Right lobe of liver (tissue), 6 donors: Measurements from ENCODE around the gene PRKAA1. TPM values are rescaled to one million over a fixed set of nuclear protein-coding genes. Genes with fewer than 3 reads are reported as not detected.
A peak's percentile ranks its signal among the peaks of the same experiment; 100 is the strongest.
"Not testable (repeated sequence)": the region's sequence is repeated elsewhere in the genome, so short reads cannot be mapped to it uniquely, and the experiment has no call there.

Source experiments
- ATAC-seq, 4 donors: fragments of 200-7000 bp; cut with Tn5 transposase; one replicate each; pipeline ENCODE4 v1.9.1; 2020; ENCODE audit warnings: mild to moderate bottlenecking in 4 of 4, moderate library complexity in 4 of 4
- DNase-seq, 3 donors: peaks; one replicate each; pipeline ENCODE4 v3.0.0-alpha.2; 2020
- H3K27ac ChIP-seq, 3 donors: fragments of 200-600 bp; one replicate each; pipeline ENCODE4 v1.8.0; 2022
- H3K27me3 ChIP-seq, 2 donors: fragments of 200-600 bp; one replicate each; pipeline ENCODE4 v1.8.0; 2022
- H3K36me3 ChIP-seq, 4 donors: fragments of 200-600 bp; sonication (generic) in 1 of 4; one replicate each; pipeline versions ENCODE4 v1.5.1 to v1.8.0; 2017 to 2022; ENCODE audit warnings: control low read depth in 1 of 4
- H3K4me1 ChIP-seq, 4 donors: fragments of 200-600 bp; sonication (generic) in 1 of 4; one replicate each; pipeline versions ENCODE4 v1.5.1 to v1.8.0; 2017 to 2022; ENCODE audit warnings: control low read depth in 1 of 4
- H3K4me3 ChIP-seq, 3 donors: fragments of 200-600 bp; one replicate each; pipeline ENCODE4 v1.8.0; 2022
- H3K9me3 ChIP-seq, 4 donors: fragments of 200-600 bp; sonication (generic) in 1 of 4; one replicate each; pipeline versions ENCODE4 v1.5.1 to v1.8.0; 2017 to 2022; ENCODE audit warnings: control low read depth in 1 of 4
- POLR2A ChIP-seq: fragments of 450-650 bp; IDR thresholded peaks from one replicate; pipeline ENCODE4 v1.6.1; 2017; ENCODE audit warnings: antibody characterized with exemption, mild to moderate bottlenecking
- WGBS: methylation state at CpG from one replicate; pipeline ENCODE4 v1.1.6; 2018; ENCODE audit warnings: low coverage, low lambda C conversion rate; ENCODE audit not compliant: insufficient coverage; ENCODE audit errors: missing lambda C conversion rate; 5-methylcytosine and 5-hydroxymethylcytosine counted together
- intact Hi-C, 2 donors: fragments of 100-400 bp; cut with DNase I; formaldehyde crosslinking; loops; one replicate each; pipeline versions ENCODE4 v1.11.2 to v1.14.1; 2022
- total RNA-seq, 6 experiments: library from RNA; depleted of rRNA in 2 of 6; stranded (reverse); fragments of >200 nt in 2 of 6; fragmentation: NEBNext Ultra II Directional in 3 of 6; extraction: Animal tissue kit (Norgen Biotek cat#: 25700) in 3 of 6; gene quantifications; one replicate each; pipeline versions ENCODE4 v1.1.0 to v1.2.4, GENCODE V29; 2016 to 2023
- TF ChIP-seq, protein P1 (sequence below), 4 donors: fragments of 200-600 bp in 3 of 4; fragments of 450-650 bp in 1 of 4; IDR thresholded peaks; one replicate each; pipeline versions ENCODE4 v1.5.1 to v1.8.0; 2016 to 2022; ENCODE audit warnings: antibody characterized with exemption in 4 of 4, mild to moderate bottlenecking in 2 of 4
- donor health status: DM: no; HTN: yes; CAD: no.
- donor health status: DM: no; HTN: no; CAD: no.
- donor health status: DM: no; HTN: no; CAD: no.
- donor health status: DM: no; HTN: yes; CAD: no.
- donor health status: DM: no; HTN: yes; CAD: no.

PRKAA1 gene
- total RNA-seq, 6 experiments from 2014 or later, result 36.7 to 82.4 (median 69.9) TPM

- no peak for TF ChIP-seq POLR2A
- 3% methylated on average over 7 of the region's 7 CpGs for WGBS
- no peak for ATAC-seq
Measured at GRCh38 chr5:40798801-40799210, 632 bp upstream of the PRKAA1 start.

GRCh38 chr5:40797273-40798011 lies 732 bp downstream of the PRKAA1 start:
- WGBS, result 0% methylated on average over 16 of the region's 56 CpGs
- Histone ChIP-seq H3K9me3 (no peaks in the 10 kb centered on the region), H3K4me3 (peak overlapping the region; percentile 92 to 98 (median 97)), H3K36me3 (no peaks in the 10 kb centered on the region), H3K27ac (peak overlapping the region; percentile 82 to 92 (median 85)), H3K4me1 (peaks cover 0 to 18% (median 7%) of the 10 kb centered on the region in 4 donors), H3K27me3 (no peaks in the 10 kb centered on the region)
- TF ChIP-seq, protein P1, sequence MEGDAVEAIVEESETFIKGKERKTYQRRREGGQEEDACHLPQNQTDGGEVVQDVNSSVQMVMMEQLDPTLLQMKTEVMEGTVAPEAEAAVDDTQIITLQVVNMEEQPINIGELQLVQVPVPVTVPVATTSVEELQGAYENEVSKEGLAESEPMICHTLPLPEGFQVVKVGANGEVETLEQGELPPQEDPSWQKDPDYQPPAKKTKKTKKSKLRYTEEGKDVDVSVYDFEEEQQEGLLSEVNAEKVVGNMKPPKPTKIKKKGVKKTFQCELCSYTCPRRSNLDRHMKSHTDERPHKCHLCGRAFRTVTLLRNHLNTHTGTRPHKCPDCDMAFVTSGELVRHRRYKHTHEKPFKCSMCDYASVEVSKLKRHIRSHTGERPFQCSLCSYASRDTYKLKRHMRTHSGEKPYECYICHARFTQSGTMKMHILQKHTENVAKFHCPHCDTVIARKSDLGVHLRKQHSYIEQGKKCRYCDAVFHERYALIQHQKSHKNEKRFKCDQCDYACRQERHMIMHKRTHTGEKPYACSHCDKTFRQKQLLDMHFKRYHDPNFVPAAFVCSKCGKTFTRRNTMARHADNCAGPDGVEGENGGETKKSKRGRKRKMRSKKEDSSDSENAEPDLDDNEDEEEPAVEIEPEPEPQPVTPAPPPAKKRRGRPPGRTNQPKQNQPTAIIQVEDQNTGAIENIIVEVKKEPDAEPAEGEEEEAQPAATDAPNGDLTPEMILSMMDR (IDR thresholded peaks at IDR 0.05), result no peak
- TF ChIP-seq POLR2A, result no peak
- ATAC-seq (peak; percentile 61 to 77 (median 70)), DNase-seq (peak; percentile 79 to 83 (median 81))
- intact Hi-C loops, result no loop called here

More at GRCh38 chr5:40798801-40799210, 632 bp upstream of the PRKAA1 start:
- Histone ChIP-seq H3K4me3 (peak overlapping the region; percentile 92 to 98 (median 97)), H3K9me3 (no peaks in the 10 kb centered on the region), H3K27ac (peak overlapping the region in 2 of 3 donors; percentile 85 to 92), H3K27me3 (no peaks in the 10 kb centered on the region), H3K36me3 (no peaks in the 10 kb centered on the region), H3K4me1 (peaks cover 0 to 18% (median 5%) of the 10 kb centered on the region in 4 donors)
- peak in 1 of 3 donors; percentile 74 for DNase-seq
- intact Hi-C loops, result no loop called here

GRCh38 chr5:40796487-40796889 lies 1.7 kb downstream of the PRKAA1 start:
- H3K4me3 ChIP-seq, result peak overlapping the region; percentile 92 to 98 (median 97)
- no peaks in the 10 kb centered on the region for H3K9me3 ChIP-seq
- intact Hi-C loops, result no loop called here
- TF ChIP-seq, protein P1 (IDR thresholded peaks at IDR 0.05), result no peak
- TF ChIP-seq POLR2A, result no peak
- WGBS, result 9% methylated on average over 3 of the region's 3 CpGs
- peaks cover 0 to 24% (median 11%) of the 10 kb centered on the region in 4 donors for H3K4me1 ChIP-seq
- DNase-seq (no peak), ATAC-seq (peak in 3 of 4 donors; percentile 13 to 25 (median 23))
- H3K36me3 ChIP-seq, result no peaks in the 10 kb centered on the region
- H3K27ac ChIP-seq, result peak overlapping the region; percentile 59 to 92 (median 85)
- no peaks in the 10 kb centered on the region for H3K27me3 ChIP-seq

- H3K4me3 ChIP-seq, ATAC-seq, H3K27ac ChIP-seq, DNase-seq, intact Hi-C loops, H3K36me3 ChIP-seq, H3K27me3 ChIP-seq, H3K9me3 ChIP-seq: not testable (repeated sequence)
- WGBS, result 80% methylated on average over 3 of the region's 3 CpGs
- peaks cover 0 to 38% (median 12%) of the 10 kb centered on the region in 4 donors for H3K4me1 ChIP-seq
Measured at GRCh38 chr5:40794877-40795276, 3.3 kb downstream of the PRKAA1 start.

GRCh38 chr5:40794340-40794739 lies 3.8 kb downstream of the PRKAA1 start:
- intact Hi-C loops, H3K27ac ChIP-seq, H3K27me3 ChIP-seq, H3K9me3 ChIP-seq, DNase-seq, ATAC-seq, H3K36me3 ChIP-seq, H3K4me3 ChIP-seq: not testable (repeated sequence)
- peaks cover 0 to 40% (median 12%) of the 10 kb centered on the region in 4 donors for H3K4me1 ChIP-seq

DNA sequence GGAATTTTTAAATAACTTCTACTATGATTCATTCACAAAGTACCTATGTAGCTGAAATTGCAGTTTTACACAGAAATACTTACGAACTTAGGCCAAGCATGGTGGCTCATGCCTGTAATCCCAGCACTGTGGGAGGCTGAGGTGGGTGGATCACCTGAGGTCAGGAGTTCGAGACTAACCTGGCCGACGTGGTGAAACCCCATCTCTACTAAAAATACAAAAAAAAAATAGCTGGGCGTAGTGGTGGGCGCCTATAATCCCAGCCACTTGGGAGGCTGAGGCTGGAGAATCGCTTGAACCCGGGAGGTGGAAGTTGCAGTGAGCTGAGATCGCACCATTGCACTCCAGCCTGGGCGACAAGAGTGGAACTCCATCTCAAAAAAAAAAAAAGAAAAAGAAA lies 5.5 kb downstream of the PRKAA1 start:
- H3K4me3 ChIP-seq, ATAC-seq, H3K27ac ChIP-seq, H3K36me3 ChIP-seq, H3K27me3 ChIP-seq, intact Hi-C loops, H3K9me3 ChIP-seq, DNase-seq: not testable (repeated sequence)
- peaks cover 0 to 42% (median 12%) of the 10 kb centered on the region in 4 donors for H3K4me1 ChIP-seq
- 93% methylated on average over 10 of the region's 10 CpGs for WGBS
